Upper lobe of left lung (tissue), 4 donors: ENCODE data around the gene MS4A3.
"Not testable (repeated sequence)": the region's sequence is repeated elsewhere in the genome, so short reads cannot be mapped to it uniquely, and the experiment has no call there.

Experiments
- CTCF ChIP-seq, 6 experiments: fragments of 450-650 bp in 4 of 6; fragments of 200-600 bp in 2 of 6; sonication (generic) in 2 of 6; IDR thresholded peaks; one replicate each; pipeline ENCODE4 v1.5.1; 2016 to 2019; ENCODE audit warnings: antibody characterized with exemption in 6 of 6
- EP300 ChIP-seq, 4 donors: sonication (generic); formaldehyde crosslinking; IDR thresholded peaks; one replicate each; pipeline ENCODE4 v1.5.1; 2017; ENCODE audit warnings: antibody characterized with exemption in 4 of 4, control low read depth in 2 of 4
- POLR2A ChIP-seq, 4 donors: fragments of 450-650 bp; IDR thresholded peaks; one replicate each; pipeline ENCODE4 v1.5.1; 2016 to 2017; ENCODE audit warnings: antibody characterized with exemption in 4 of 4, mild to moderate bottlenecking in 2 of 4
- POLR2AphosphoS5 ChIP-seq, 2 donors: sonication (generic); formaldehyde crosslinking; IDR thresholded peaks; one replicate each; pipeline ENCODE4 v1.5.1; 2017; ENCODE audit warnings: antibody characterized with exemption in 2 of 2

GRCh38 chr11:60108631-60109030 lies 52.2 kb downstream of the MS4A3 start:
- not testable (repeated sequence) for TF ChIP-seq CTCF, POLR2A, POLR2AphosphoS5, EP300 (IDR thresholded peaks at IDR 0.05)
